Activated naive CD4-positive, alpha-beta T cell treated with anti-CD3 and anti-CD28 coated beads, Interleukin-2, amount 50 U/mL, for 24 hours (primary cell): ENCODE measurements around the gene DAPK1.

Experiments used
- H3K27ac Mint-ChIP-seq: one replicate; pipeline ENCODE4 v1.8.0; 2021; ENCODE audit warnings: mild to moderate bottlenecking, mixed read lengths
- H3K27me3 Mint-ChIP-seq: one replicate; pipeline ENCODE4 v1.8.0; 2021; ENCODE audit warnings: mixed read lengths
- H3K36me3 Mint-ChIP-seq: one replicate; pipeline ENCODE4 v1.8.0; 2021; ENCODE audit warnings: mixed read lengths
- H3K4me1 Mint-ChIP-seq: one replicate; pipeline ENCODE4 v1.8.0; 2021; ENCODE audit warnings: mixed read lengths
- H3K4me3 Mint-ChIP-seq: one replicate; pipeline ENCODE4 v1.8.0; 2021; ENCODE audit warnings: mild to moderate bottlenecking, mixed read lengths
- H3K9me3 Mint-ChIP-seq: one replicate; pipeline ENCODE4 v1.8.0; 2021; ENCODE audit warnings: mixed read lengths

Gene DAPK1

DNA sequence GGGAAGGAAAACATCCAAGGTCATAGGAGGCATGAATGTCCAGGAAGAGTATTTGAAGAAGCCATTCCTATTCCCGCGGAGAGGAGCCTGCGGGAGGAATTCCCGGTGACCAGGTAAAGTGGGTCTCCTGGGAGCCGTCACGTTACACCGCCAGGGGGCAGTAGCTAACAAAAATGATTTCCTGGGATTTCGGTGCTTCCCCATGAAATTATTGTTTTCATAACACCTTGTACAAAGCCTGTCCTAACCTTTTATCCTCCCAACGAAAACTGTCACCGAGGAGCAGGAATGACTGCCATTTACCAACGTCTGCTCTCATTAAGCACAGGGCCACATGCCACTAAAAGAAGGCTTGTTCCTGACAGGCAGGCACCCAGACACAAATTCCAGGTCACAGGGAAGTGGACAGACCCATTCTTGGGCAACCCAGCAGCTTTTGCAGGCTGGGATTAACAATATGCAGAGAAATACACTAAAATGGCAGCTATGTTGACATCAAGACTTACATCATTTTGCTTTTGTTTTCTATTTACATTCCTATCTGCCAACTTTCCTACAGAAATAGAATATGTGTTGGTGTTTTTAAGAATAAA, 187.1 kb downstream of the DAPK1 start:
- Mint-ChIP-seq H3K4me1 (peaks cover 19% of the 10 kb centered on the region), H3K9me3 (no peaks in the 10 kb centered on the region), H3K4me3 (no peak overlapping the region), H3K27ac (no peak overlapping the region), H3K27me3 (no peaks in the 10 kb centered on the region), H3K36me3 (peaks cover 2% of the 10 kb centered on the region)

DNA sequence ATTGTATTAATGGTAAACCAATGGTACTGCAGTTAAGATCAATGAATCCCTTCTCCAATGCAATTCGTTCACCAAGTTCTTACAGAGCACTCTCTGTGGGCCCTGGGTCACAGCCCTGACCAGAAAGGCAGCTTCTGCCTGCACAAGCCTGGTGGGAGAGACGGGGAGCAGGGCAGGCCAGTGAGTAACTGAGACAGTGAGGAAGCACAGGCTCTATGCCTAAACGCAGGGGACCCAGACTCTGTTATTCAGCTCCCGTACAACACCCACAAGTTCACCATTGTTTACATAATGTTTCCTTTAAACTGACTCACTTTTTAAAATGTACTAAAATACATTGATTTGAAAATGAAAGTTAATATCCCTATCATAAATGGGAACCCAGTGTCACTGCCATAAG, 187.8 kb downstream of the DAPK1 start:
- peak overlapping the region; percentile 72 for H3K4me3 Mint-ChIP-seq
- H3K9me3 Mint-ChIP-seq, result no peaks in the 10 kb centered on the region
- H3K27me3 Mint-ChIP-seq, result no peaks in the 10 kb centered on the region
- peaks cover 19% of the 10 kb centered on the region for H3K4me1 Mint-ChIP-seq
- H3K27ac Mint-ChIP-seq, result peak overlapping the region; percentile 81
- peaks cover 2% of the 10 kb centered on the region for H3K36me3 Mint-ChIP-seq

GRCh38 chr9:87685871-87686519, 188.3 kb downstream of the DAPK1 start:
- H3K36me3 Mint-ChIP-seq, result peaks cover 2% of the 10 kb centered on the region
- H3K4me3 Mint-ChIP-seq, result peak overlapping the region; percentile 72
- peak overlapping the region; percentile 81 for H3K27ac Mint-ChIP-seq
- H3K27me3 Mint-ChIP-seq, result no peaks in the 10 kb centered on the region
- H3K4me1 Mint-ChIP-seq, result peaks cover 19% of the 10 kb centered on the region
- H3K9me3 Mint-ChIP-seq, result no peaks in the 10 kb centered on the region

- Mint-ChIP-seq H3K9me3 (no peaks in the 10 kb centered on the region), H3K27me3 (no peaks in the 10 kb centered on the region), H3K4me1 (peaks cover 19% of the 10 kb centered on the region), H3K36me3 (peaks cover 2% of the 10 kb centered on the region), H3K4me3 (no peak overlapping the region), H3K27ac (no peak overlapping the region)
These were observed 188.9 kb downstream of the DAPK1 start for GRCh38 chr9:87686520-87687090.

DNA sequence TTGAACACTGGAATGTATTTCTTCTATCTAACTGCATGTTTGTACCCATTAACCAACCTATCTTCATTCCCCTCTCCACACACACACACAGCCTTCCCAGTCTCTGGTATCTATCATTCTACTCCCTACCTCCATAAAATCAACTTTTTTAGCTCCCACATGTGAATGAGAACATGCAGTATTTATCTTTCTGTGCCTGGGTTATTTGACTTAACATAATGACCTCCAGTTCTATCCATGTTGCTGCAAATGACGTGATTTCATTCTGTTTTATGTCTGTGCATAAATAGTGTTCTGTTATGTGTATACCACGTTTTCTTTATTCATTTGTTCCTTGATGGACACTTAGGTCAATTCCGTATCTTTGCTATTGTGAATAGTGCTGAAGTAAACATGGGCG, 189.5 kb downstream of the DAPK1 start:
- H3K4me1 Mint-ChIP-seq, result peaks cover 19% of the 10 kb centered on the region
- H3K27ac Mint-ChIP-seq, result no peak overlapping the region
- no peak overlapping the region for H3K4me3 Mint-ChIP-seq
- no peaks in the 10 kb centered on the region for H3K9me3 Mint-ChIP-seq
- H3K36me3 Mint-ChIP-seq, result peaks cover 2% of the 10 kb centered on the region
- no peaks in the 10 kb centered on the region for H3K27me3 Mint-ChIP-seq

- H3K27me3 Mint-ChIP-seq, result no peaks in the 10 kb centered on the region
These were observed 196.6 kb downstream of the DAPK1 start for GRCh38 chr9:87694236-87694755.

GRCh38 chr9:87695523-87695922, 197.9 kb downstream of the DAPK1 start:
- Mint-ChIP-seq H3K36me3 (peaks cover 10% of the 10 kb centered on the region), H3K4me3 (no peak overlapping the region), H3K9me3 (no peaks in the 10 kb centered on the region), H3K27ac (no peak overlapping the region), H3K27me3 (no peaks in the 10 kb centered on the region), H3K4me1 (no peaks in the 10 kb centered on the region)

More at GRCh38 chr9:87694236-87694755, 196.6 kb downstream of the DAPK1 start:
- H3K4me1 Mint-ChIP-seq, result no peaks in the 10 kb centered on the region
- H3K9me3 Mint-ChIP-seq, result no peaks in the 10 kb centered on the region
- no peak overlapping the region for H3K4me3 Mint-ChIP-seq
- H3K27ac Mint-ChIP-seq, result no peak overlapping the region
- H3K36me3 Mint-ChIP-seq, result peaks cover 10% of the 10 kb centered on the region

- H3K9me3 Mint-ChIP-seq, result no peaks in the 10 kb centered on the region
- no peak overlapping the region for H3K4me3 Mint-ChIP-seq
- no peak overlapping the region for H3K27ac Mint-ChIP-seq
- no peaks in the 10 kb centered on the region for H3K27me3 Mint-ChIP-seq
- no peaks in the 10 kb centered on the region for H3K4me1 Mint-ChIP-seq
- H3K36me3 Mint-ChIP-seq, result peaks cover 10% of the 10 kb centered on the region
These were observed 199.0 kb downstream of the DAPK1 start for GRCh38 chr9:87696641-87697040.

DNA sequence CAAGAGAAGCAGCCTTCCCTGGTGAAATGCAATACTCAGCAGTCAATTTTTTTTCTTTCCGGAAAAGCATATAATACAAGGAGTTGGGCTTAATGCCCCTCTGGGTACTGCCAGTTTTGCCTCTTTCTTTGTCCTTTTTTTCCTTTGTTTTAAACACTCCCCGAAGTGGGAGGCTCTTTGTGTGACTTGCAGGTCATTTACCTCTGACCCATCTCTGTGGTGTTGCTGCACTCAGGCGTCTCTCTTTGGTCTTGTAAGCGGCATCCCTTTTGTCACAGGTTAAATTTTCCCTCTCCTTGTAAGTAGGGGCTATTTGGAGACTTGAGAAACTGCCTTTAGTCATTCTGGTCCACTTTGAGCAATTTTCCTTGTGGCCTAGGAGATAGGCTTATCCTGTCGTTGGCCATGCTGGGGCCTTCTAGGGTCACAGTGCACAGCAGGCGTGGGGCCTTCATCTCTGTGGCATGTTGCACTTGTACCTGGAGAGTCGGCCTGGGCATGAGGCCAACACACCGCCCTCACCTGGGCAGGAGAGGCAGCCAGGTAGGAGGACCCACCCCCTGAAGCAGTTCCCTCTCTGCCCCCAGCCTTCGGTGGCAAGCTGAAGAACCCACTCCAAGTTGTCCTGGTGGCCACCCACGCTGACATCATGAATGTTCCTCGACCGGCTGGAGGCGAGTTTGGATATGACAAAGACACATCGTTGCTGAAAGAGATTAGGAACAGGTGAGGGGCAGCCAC, 200.6 kb downstream of the DAPK1 start:
- H3K4me3 Mint-ChIP-seq, result no peak overlapping the region
- H3K36me3 Mint-ChIP-seq, result peaks cover 6% of the 10 kb centered on the region
- no peaks in the 10 kb centered on the region for H3K9me3 Mint-ChIP-seq
- no peak overlapping the region for H3K27ac Mint-ChIP-seq
- H3K4me1 Mint-ChIP-seq, result peaks cover 5% of the 10 kb centered on the region
- no peaks in the 10 kb centered on the region for H3K27me3 Mint-ChIP-seq

- Mint-ChIP-seq H3K27ac (no peak overlapping the region), H3K4me1 (peaks cover 5% of the 10 kb centered on the region), H3K36me3 (peaks cover 2% of the 10 kb centered on the region), H3K27me3 (no peaks in the 10 kb centered on the region), H3K9me3 (no peaks in the 10 kb centered on the region), H3K4me3 (no peak overlapping the region)
These were observed 202.2 kb downstream of the DAPK1 start for GRCh38 chr9:87699835-87700234.

DNA sequence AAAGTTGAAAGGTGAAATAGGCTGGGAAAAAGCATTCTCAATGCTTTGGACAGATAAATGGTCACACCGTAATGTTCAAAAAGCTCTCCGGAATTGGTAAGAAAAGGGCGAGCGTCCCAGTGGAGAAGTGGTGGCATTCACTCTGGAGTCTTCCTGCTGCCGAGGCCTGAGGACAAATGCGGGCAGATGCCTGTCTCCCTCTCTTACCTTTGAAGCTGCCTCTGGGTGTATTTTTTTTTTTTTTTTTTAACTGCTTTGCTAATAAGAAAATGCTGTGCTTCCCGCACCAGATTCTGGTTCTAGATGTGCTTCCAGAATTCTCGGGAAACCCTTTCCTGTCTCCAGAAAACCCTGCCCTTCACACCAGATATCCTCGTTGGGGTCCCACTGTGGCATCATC, 203.8 kb downstream of the DAPK1 start:
- H3K27ac Mint-ChIP-seq, result no peak overlapping the region
- no peaks in the 10 kb centered on the region for H3K9me3 Mint-ChIP-seq
- H3K4me3 Mint-ChIP-seq, result no peak overlapping the region
- H3K4me1 Mint-ChIP-seq, result peaks cover 5% of the 10 kb centered on the region
- H3K36me3 Mint-ChIP-seq, result no peaks in the 10 kb centered on the region
- no peaks in the 10 kb centered on the region for H3K27me3 Mint-ChIP-seq

GRCh38 chr9:87701931-87702421, 204.3 kb downstream of the DAPK1 start:
- Mint-ChIP-seq H3K9me3 (no peaks in the 10 kb centered on the region), H3K27ac (no peak overlapping the region), H3K27me3 (no peaks in the 10 kb centered on the region), H3K36me3 (no peaks in the 10 kb centered on the region), H3K4me3 (no peak overlapping the region), H3K4me1 (peaks cover 5% of the 10 kb centered on the region)

GRCh38 chr9:87702921-87703320, 205.3 kb downstream of the DAPK1 start:
- no peak overlapping the region for H3K4me3 Mint-ChIP-seq
- no peaks in the 10 kb centered on the region for H3K27me3 Mint-ChIP-seq
- no peaks in the 10 kb centered on the region for H3K9me3 Mint-ChIP-seq
- no peak overlapping the region for H3K27ac Mint-ChIP-seq
- peaks cover 11% of the 10 kb centered on the region for H3K4me1 Mint-ChIP-seq
- no peaks in the 10 kb centered on the region for H3K36me3 Mint-ChIP-seq

DNA sequence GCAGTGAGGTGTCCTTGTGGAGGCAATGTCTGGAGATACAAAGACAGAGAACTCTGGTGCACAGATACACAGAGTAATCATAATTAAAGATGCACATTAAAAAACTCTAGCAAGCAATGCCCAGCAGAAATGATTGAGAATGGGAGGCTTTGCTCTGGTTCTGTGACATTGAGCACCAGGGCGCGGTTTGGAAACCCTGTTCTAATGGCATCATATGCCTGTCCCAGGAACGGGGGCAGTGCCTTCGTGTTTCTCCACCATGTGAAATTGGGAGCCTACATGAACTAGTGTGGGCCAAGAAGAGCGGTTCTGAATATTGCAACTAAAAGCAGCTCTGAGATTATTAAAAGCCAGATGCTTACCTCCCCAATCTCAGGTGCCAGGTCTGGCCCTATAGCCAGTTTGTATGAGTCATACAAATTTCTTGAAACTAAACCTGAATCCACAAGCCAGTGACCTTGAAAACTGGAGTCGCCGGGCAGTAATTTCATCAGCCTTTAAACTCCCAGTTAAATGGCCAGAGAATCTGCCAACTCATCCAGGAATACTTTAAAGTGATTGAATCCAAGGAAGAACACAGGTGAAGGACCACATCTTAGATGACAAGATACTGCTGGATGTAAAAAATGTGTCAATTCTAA, 206.1 kb downstream of the DAPK1 start:
- no peaks in the 10 kb centered on the region for H3K27me3 Mint-ChIP-seq
- H3K4me3 Mint-ChIP-seq, result no peak overlapping the region
- H3K36me3 Mint-ChIP-seq, result no peaks in the 10 kb centered on the region

GRCh38 chr9:87704342-87704741, 206.7 kb downstream of the DAPK1 start:
- H3K27me3 Mint-ChIP-seq, result no peaks in the 10 kb centered on the region
- no peak overlapping the region for H3K27ac Mint-ChIP-seq
- H3K36me3 Mint-ChIP-seq, result no peaks in the 10 kb centered on the region
- H3K9me3 Mint-ChIP-seq, result no peaks in the 10 kb centered on the region
- H3K4me3 Mint-ChIP-seq, result no peak overlapping the region
- peaks cover 24% of the 10 kb centered on the region for H3K4me1 Mint-ChIP-seq

More for the DNA sequence above, 206.1 kb downstream of the DAPK1 start:
- H3K27ac Mint-ChIP-seq, result no peak overlapping the region
- peaks cover 18% of the 10 kb centered on the region for H3K4me1 Mint-ChIP-seq
- no peaks in the 10 kb centered on the region for H3K9me3 Mint-ChIP-seq
